ENCODE measurements around the gene CORO1C. TPM values are rescaled to one million over a fixed set of nuclear protein-coding genes. Genes with fewer than 3 reads are reported as not detected.

Gene CORO1C
- polyA plus RNA-seq, 6 donors from 2014 or later = 71.0 to 84.7 (median 73.4) TPM

- Mint-ChIP-seq H3K4me1 (peaks cover 50 to 63% (median 63%) of the 10 kb centered on the region in 3 donors), H3K27me3 (no peaks in the 10 kb centered on the region), H3K4me3 (peak overlapping the region in 2 of 8 donors; percentile 15 to 100), H3K9me3 (no peaks in the 10 kb centered on the region), H3K27ac (peak overlapping the region in 3 of 6 donors; percentile 4 to 31 (median 23)), H3K36me3 (no peaks in the 10 kb centered on the region)
- DNase-seq (no peak), ATAC-seq (ENCODE audit: low read depth in 2 of 2) (no peak)
Observed at GRCh38 chr12:108727868-108728735, 3.2 kb downstream of the CORO1C start.

GRCh38 chr12:108727161-108727560 lies 4.2 kb downstream of the CORO1C start:
- Mint-ChIP-seq H3K9me3 (no peaks in the 10 kb centered on the region), H3K4me1 (peaks cover 57 to 67% (median 58%) of the 10 kb centered on the region in 3 donors), H3K27me3 (no peaks in the 10 kb centered on the region), H3K4me3 (peak overlapping the region in 1 of 8 donors; percentile 20), H3K27ac (peak overlapping the region in 2 of 6 donors; percentile 4 to 54), H3K36me3 (no peaks in the 10 kb centered on the region)
- DNase-seq = no peak
- no peak for ATAC-seq (ENCODE audit: low read depth in 2 of 2)

GRCh38 chr12:108724890-108725151 lies 6.5 kb downstream of the CORO1C start:
- DNase-seq = no peak
- no peak for ATAC-seq (ENCODE audit: low read depth in 2 of 2)
- Mint-ChIP-seq H3K4me3 (no peak overlapping the region), H3K27me3 (no peaks in the 10 kb centered on the region), H3K36me3 (no peaks in the 10 kb centered on the region), H3K9me3 (no peaks in the 10 kb centered on the region), H3K27ac (peak overlapping the region in 5 of 6 donors; percentile 6 to 77 (median 16)), H3K4me1 (peaks cover 46 to 58% (median 50%) of the 10 kb centered on the region in 3 donors)

DNA sequence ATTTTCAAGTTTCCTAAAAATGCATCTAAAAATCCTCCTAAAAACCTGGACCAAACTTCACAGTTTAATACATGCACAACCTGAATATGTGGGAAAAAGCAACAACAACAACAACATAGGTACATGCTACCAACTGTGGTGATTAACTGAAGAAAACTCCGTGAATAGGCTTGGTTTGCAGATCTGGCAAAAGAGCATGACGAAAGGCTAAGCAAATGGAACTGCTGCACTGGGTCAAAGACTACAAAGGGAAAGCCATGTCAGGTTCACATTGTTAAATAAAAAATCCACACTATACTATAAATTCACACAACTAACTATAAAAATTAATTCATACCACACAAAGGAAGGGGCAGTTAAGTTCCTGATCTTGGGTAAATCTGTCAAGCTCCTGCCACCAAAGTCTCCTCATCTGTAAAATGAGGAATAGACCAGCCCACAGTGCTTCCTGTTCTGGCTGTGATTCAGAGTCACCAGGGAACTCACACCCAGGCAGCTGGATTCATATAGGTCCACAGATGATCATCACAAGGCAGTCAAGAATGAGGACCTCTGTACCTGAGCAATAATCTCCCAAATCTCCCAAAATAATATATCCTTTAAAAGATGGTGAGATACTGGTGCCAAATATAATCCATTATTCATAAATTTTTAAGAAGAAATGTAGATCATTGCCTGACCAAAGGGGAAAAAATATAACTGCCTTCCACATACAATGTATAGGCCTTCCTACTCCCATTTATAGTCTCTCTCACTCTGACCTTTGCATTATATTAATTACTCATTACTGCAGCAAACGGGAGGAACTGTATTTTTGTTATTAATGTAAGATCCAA lies 7.0 kb downstream of the CORO1C start:
- H3K27ac Mint-ChIP-seq = peak overlapping the region in 5 of 6 donors; percentile 16 to 77 (median 61)
- ATAC-seq (ENCODE audit: low read depth in 2 of 2) = peak; percentile 79
- H3K4me1 Mint-ChIP-seq = peaks cover 40 to 58% (median 48%) of the 10 kb centered on the region in 3 donors
- peak overlapping the region in 1 of 8 donors; percentile 0 for H3K4me3 Mint-ChIP-seq
- peak; percentile 15 for DNase-seq
- no peaks in the 10 kb centered on the region for H3K27me3 Mint-ChIP-seq
- no peaks in the 10 kb centered on the region for H3K9me3 Mint-ChIP-seq
- no peaks in the 10 kb centered on the region for H3K36me3 Mint-ChIP-seq

- peak overlapping the region in 2 of 6 donors; percentile 42 to 62 for H3K27ac Mint-ChIP-seq
- no peaks in the 10 kb centered on the region for H3K36me3 Mint-ChIP-seq
- no peak overlapping the region for H3K4me3 Mint-ChIP-seq
- peaks cover 33 to 58% (median 48%) of the 10 kb centered on the region in 3 donors for H3K4me1 Mint-ChIP-seq
- no peak for ATAC-seq (ENCODE audit: low read depth in 2 of 2)
- H3K27me3 Mint-ChIP-seq = no peaks in the 10 kb centered on the region
- DNase-seq = no peak
- H3K9me3 Mint-ChIP-seq = no peaks in the 10 kb centered on the region
Observed at GRCh38 chr12:108722992-108723766, 8.1 kb downstream of the CORO1C start.

DNA sequence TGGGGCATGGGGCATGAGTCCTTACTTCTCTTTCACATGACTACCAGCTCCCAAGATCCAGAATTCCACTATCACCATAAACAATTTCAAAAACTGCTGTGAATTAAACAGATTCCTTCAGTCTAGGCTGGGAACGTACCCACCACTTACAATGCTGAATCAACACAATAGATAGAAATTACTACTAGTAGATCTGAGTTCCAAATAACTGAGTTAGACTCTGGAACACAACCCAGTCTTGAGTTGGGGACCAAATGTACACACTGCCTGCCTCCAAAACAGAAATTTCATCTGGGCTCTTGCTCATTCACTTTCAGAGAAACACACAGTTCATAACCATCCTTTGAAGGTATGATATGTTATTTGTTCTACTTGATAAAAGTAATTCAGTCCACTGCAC lies 8.9 kb downstream of the CORO1C start:
- H3K27ac Mint-ChIP-seq = peak overlapping the region in 3 of 6 donors; percentile 2 to 42 (median 8)
- H3K9me3 Mint-ChIP-seq = no peaks in the 10 kb centered on the region
- H3K27me3 Mint-ChIP-seq = no peaks in the 10 kb centered on the region
- H3K4me1 Mint-ChIP-seq = peaks cover 33 to 52% (median 47%) of the 10 kb centered on the region in 3 donors
- H3K36me3 Mint-ChIP-seq = no peaks in the 10 kb centered on the region
- no peak for DNase-seq
- no peak overlapping the region for H3K4me3 Mint-ChIP-seq
- no peak for ATAC-seq (ENCODE audit: low read depth in 2 of 2)

DNA sequence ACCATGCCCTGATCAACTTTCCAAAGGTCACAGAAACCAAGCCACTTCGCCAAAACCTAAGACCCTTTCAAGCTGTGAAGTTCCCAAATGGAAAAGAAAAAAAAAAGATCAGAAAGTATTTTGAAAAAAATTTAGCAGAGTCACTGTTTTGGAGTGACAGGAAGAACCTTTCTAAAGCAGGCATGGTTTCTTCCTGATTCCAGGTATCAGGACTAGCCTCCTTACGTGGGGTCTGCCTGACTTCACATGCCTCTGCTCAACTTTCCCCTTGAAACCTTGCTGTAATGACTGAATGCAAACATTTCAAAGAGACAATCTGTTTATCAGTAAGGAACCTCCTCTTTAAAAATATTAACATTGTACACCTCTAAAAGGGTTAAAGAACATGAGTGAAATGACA lies 9.5 kb downstream of the CORO1C start:
- peaks cover 33 to 54% (median 46%) of the 10 kb centered on the region in 3 donors for H3K4me1 Mint-ChIP-seq
- H3K27ac Mint-ChIP-seq = peak overlapping the region in 1 of 6 donors; percentile 42
- ATAC-seq (ENCODE audit: low read depth in 2 of 2) (no peak), DNase-seq (no peak)
- no peaks in the 10 kb centered on the region for H3K27me3 Mint-ChIP-seq
- H3K4me3 Mint-ChIP-seq = no peak overlapping the region
- H3K9me3 Mint-ChIP-seq = no peaks in the 10 kb centered on the region
- H3K36me3 Mint-ChIP-seq = peaks cover 5% of the 10 kb centered on the region in 2 donors

- no peak overlapping the region for H3K4me3 Mint-ChIP-seq
- H3K4me1 Mint-ChIP-seq = peaks cover 33 to 57% (median 48%) of the 10 kb centered on the region in 3 donors
- no peak for ATAC-seq (ENCODE audit: low read depth in 2 of 2)
- H3K27me3 Mint-ChIP-seq = no peaks in the 10 kb centered on the region
- DNase-seq = no peak
- H3K27ac Mint-ChIP-seq = no peak overlapping the region
- peaks cover 8 to 10% of the 10 kb centered on the region in 2 donors for H3K36me3 Mint-ChIP-seq
- no peaks in the 10 kb centered on the region for H3K9me3 Mint-ChIP-seq
Observed at GRCh38 chr12:108720757-108721514, 10.4 kb downstream of the CORO1C start.

DNA sequence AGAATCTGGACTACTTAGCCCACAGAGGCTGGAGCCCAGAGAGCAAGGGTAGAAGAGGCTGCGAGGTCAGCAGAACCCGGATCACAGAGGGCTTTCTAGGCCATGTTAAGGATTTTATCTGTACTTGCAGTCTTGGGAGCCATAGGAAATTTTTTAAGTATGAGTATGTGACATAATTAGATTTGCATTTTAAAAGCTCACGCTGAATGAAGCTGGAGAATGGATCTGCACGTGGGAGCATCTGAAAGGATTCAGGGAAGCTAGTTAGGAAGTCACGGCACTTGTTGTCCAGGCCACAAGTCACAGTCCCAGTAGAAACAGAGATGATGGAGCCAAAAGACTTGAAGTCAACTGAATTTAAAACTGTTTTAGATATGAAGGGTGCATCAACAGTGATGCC lies 14.1 kb downstream of the CORO1C start:
- Mint-ChIP-seq H3K4me1 (peaks cover 41 to 61% (median 46%) of the 10 kb centered on the region in 3 donors), H3K27ac (peak overlapping the region in 1 of 6 donors; percentile 81), H3K36me3 (peaks cover 8 to 10% of the 10 kb centered on the region in 2 donors), H3K27me3 (no peaks in the 10 kb centered on the region), H3K4me3 (no peak overlapping the region), H3K9me3 (no peaks in the 10 kb centered on the region)
- no peak for ATAC-seq (ENCODE audit: low read depth in 2 of 2)
- DNase-seq = no peak

DNA sequence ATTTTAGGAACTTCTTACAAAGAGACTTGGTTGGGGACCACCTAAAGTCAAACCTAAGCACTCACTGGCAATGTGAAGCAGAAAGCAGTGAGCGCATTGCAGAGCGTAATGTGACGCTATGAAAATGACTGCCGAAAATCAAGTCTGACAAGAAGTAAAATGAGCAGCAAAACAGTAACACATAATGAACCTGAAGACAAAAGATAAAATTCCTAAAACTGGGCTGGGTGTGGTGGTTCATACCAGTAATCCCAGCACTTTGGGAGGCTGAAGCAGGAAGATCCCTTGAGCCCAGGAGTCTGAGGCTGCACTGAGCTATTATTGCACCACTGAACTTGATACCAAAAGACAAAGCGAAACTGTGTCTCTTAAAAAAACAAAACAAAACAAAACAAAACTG lies 16.5 kb downstream of the CORO1C start:
- Mint-ChIP-seq H3K27me3 (no peaks in the 10 kb centered on the region), H3K4me1 (peaks cover 47 to 63% (median 54%) of the 10 kb centered on the region in 3 donors), H3K4me3 (peak overlapping the region in 3 of 8 donors; percentile 18 to 41 (median 19)), H3K27ac (peak overlapping the region in 1 of 6 donors; percentile 89), H3K9me3 (no peaks in the 10 kb centered on the region), H3K36me3 (peaks cover 8 to 10% of the 10 kb centered on the region in 2 donors)
- DNase-seq = no peak
- ATAC-seq (ENCODE audit: low read depth in 2 of 2) = no peak

DNA sequence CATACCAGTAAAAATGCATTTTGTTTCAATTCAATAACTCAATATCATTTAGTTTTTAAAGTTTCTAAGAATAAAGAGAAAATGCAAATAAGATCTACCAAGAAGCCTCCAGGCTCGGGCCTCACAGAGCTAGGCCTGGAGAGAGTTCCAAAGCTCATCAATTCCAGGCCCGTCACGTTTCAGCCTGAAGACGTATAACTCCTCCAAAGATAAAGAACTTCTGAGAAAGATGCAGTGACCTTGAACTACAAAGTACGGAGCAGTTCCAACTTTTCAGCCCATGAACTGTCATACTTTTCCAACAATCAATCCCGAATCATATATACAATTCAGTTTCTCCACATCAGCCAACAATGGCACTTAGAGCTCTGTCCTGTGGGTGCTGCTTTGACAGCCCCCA lies 17.8 kb downstream of the CORO1C start:
- Mint-ChIP-seq H3K9me3 (no peaks in the 10 kb centered on the region), H3K4me3 (peak overlapping the region in 6 of 8 donors; percentile 9 to 79 (median 61)), H3K36me3 (peaks cover 8 to 10% of the 10 kb centered on the region in 2 donors), H3K27ac (peak overlapping the region in 1 of 6 donors; percentile 38), H3K27me3 (no peaks in the 10 kb centered on the region), H3K4me1 (peaks cover 40 to 59% (median 57%) of the 10 kb centered on the region in 3 donors)
- ATAC-seq (ENCODE audit: low read depth in 2 of 2) (no peak), DNase-seq (no peak)

GRCh38 chr12:108712925-108713203 lies 18.5 kb downstream of the CORO1C start:
- DNase-seq = no peak
- no peak for ATAC-seq (ENCODE audit: low read depth in 2 of 2)
- Mint-ChIP-seq H3K9me3 (no peaks in the 10 kb centered on the region), H3K36me3 (peaks cover 8 to 10% of the 10 kb centered on the region in 2 donors), H3K4me1 (peaks cover 39 to 58% (median 55%) of the 10 kb centered on the region in 3 donors), H3K27ac (peak overlapping the region in 2 of 6 donors; percentile 54 to 57), H3K4me3 (peak overlapping the region in 5 of 8 donors; percentile 70 to 88 (median 77)), H3K27me3 (no peaks in the 10 kb centered on the region)

All from naive B cell (primary cell).